Body of pancreas (tissue), 4 donors: Measurements from ENCODE around the gene LAMA2. TPM values are rescaled to one million over a fixed set of nuclear protein-coding genes. Genes with fewer than 3 reads are reported as not detected.

ENCODE experiments used
- ATAC-seq: fragments of 150-250 bp; one replicate; pipeline ENCODE4 v1.9.1; 2016
- DNase-seq, 4 donors: peaks; one replicate each; pipeline ENCODE4 v3.0.0-alpha.2; 2019
- H3K27ac ChIP-seq, 4 donors: fragments of 200-600 bp; sonication (generic); 1 replicate in 3 of 4; 2 replicates in 1 of 4; pipeline versions ENCODE4 v1.5.1 to v1.6.1; 2016 to 2019; ENCODE audit warnings: mild to moderate bottlenecking in 1 of 4, mixed read lengths in 1 of 4, moderate library complexity in 1 of 4
- H3K27me3 ChIP-seq, 2 donors: fragments of 200-600 bp; sonication (generic); one replicate each; pipeline ENCODE4 v1.6.0; 2016; ENCODE audit warnings: mild to moderate bottlenecking in 1 of 2
- H3K36me3 ChIP-seq, 2 donors: fragments of 200-600 bp; sonication (generic); replicated peaks in 1 of 2; 2 replicates each; pipeline ENCODE4 v1.5.1; 2016; ENCODE audit warnings: low read depth in 2 of 2; ENCODE audit not compliant: insufficient read depth in 1 of 2
- H3K4me1 ChIP-seq: fragments of 200-600 bp; sonication (generic); one replicate; pipeline ENCODE4 v1.6.0; 2016
- H3K4me3 ChIP-seq, 2 donors: fragments of 200-600 bp; sonication (generic); 1 replicate in 1 of 2; 2 replicates in 1 of 2; pipeline ENCODE4 v1.5.1; 2016 to 2019
- H3K9me3 ChIP-seq, 3 donors: fragments of 200-600 bp; sonication (generic); 1 replicate in 2 of 3; 2 replicates in 1 of 3; pipeline ENCODE4 v1.5.1; 2016
- CTCF ChIP-seq, 7 experiments: fragments of 450-650 bp in 4 of 7; fragments of 200-600 bp in 3 of 7; sonication (generic) in 3 of 7; IDR thresholded peaks; one replicate each; pipeline ENCODE4 v1.5.1; 2016 to 2019; ENCODE audit warnings: antibody characterized with exemption in 7 of 7
- POLR2A ChIP-seq, 3 donors: fragments of 450-650 bp; IDR thresholded peaks; one replicate each; pipeline ENCODE4 v1.6.1; 2016; ENCODE audit warnings: antibody characterized with exemption in 3 of 3, mild to moderate bottlenecking in 2 of 3
- WGBS, 2 donors: methylation state at CpG; one replicate each; pipeline ENCODE4 v1.1.5; 2017; 5-methylcytosine and 5-hydroxymethylcytosine counted together
- intact Hi-C: fragments of 100-400 bp; cut with DNase I; formaldehyde crosslinking; loops from one replicate; pipeline ENCODE4 v1.15.1; 2023
- total RNA-seq, 2 donors: library from RNA; depleted of rRNA; stranded (reverse); fragments of >200 nt; gene quantifications; one replicate each; pipeline ENCODE4 v1.1.0, GENCODE V29; 2016

The LAMA2 gene
- total RNA-seq, 2 donors from 2014 or later = 43.3 to 54.7 TPM

GRCh38 chr6:129133770-129134192, 250.8 kb downstream of the LAMA2 start:
- no peaks in the 10 kb centered on the region for H3K27me3 ChIP-seq
- no peaks in the 10 kb centered on the region for H3K36me3 ChIP-seq
- H3K4me1 ChIP-seq = no peaks in the 10 kb centered on the region
- 38 to 45% methylated on average over 5 of the region's 5 CpGs for WGBS, 2 donors
- H3K27ac ChIP-seq = peak overlapping the region in 1 of 4 donors; percentile 9
- H3K4me3 ChIP-seq = no peak overlapping the region
- no peak for DNase-seq
- no peak for TF ChIP-seq CTCF (IDR thresholded peaks at IDR 0.05)
- no peak for TF ChIP-seq POLR2A (IDR thresholded peaks at IDR 0.05)
- ATAC-seq = peak; percentile 37
- no peaks in the 10 kb centered on the region for H3K9me3 ChIP-seq
- intact Hi-C loops = no loop called here

GRCh38 chr6:129134535-129134934, 251.6 kb downstream of the LAMA2 start:
- H3K4me1 ChIP-seq = no peaks in the 10 kb centered on the region
- no peak for DNase-seq
- no peaks in the 10 kb centered on the region for H3K27me3 ChIP-seq
- no peaks in the 10 kb centered on the region for H3K9me3 ChIP-seq
- H3K27ac ChIP-seq = no peak overlapping the region
- H3K4me3 ChIP-seq = no peak overlapping the region
- no peaks in the 10 kb centered on the region for H3K36me3 ChIP-seq
- no peak for ATAC-seq
- intact Hi-C loops = no loop called here
- TF ChIP-seq CTCF (IDR thresholded peaks at IDR 0.05) (no peak), POLR2A (IDR thresholded peaks at IDR 0.05) (no peak)

GRCh38 chr6:129135451-129135850, 252.5 kb downstream of the LAMA2 start:
- H3K27ac ChIP-seq = no peak overlapping the region
- no peak for ATAC-seq
- intact Hi-C loops = no loop called here

GRCh38 chr6:129136751-129137150, 253.8 kb downstream of the LAMA2 start:
- intact Hi-C loops = no loop called here
- Histone ChIP-seq H3K27ac (no peak overlapping the region), H3K27me3 (no peaks in the 10 kb centered on the region), H3K9me3 (no peaks in the 10 kb centered on the region), H3K4me1 (no peaks in the 10 kb centered on the region), H3K4me3 (no peak overlapping the region), H3K36me3 (no peaks in the 10 kb centered on the region)
- 71 to 73% methylated on average over 4 of the region's 4 CpGs for WGBS, 2 donors
- ATAC-seq (no peak), DNase-seq (no peak)
- no peak for TF ChIP-seq POLR2A (IDR thresholded peaks at IDR 0.05)
- TF ChIP-seq CTCF (IDR thresholded peaks at IDR 0.05) = no peak

More at GRCh38 chr6:129135451-129135850, 252.5 kb downstream of the LAMA2 start:
- H3K27me3 ChIP-seq = no peaks in the 10 kb centered on the region
- no peaks in the 10 kb centered on the region for H3K4me1 ChIP-seq
- no peak for TF ChIP-seq CTCF (IDR thresholded peaks at IDR 0.05)
- TF ChIP-seq POLR2A (IDR thresholded peaks at IDR 0.05) = no peak
- H3K9me3 ChIP-seq = no peaks in the 10 kb centered on the region
- no peak for DNase-seq
- 40 to 52% methylated on average over 1 of the region's 1 CpG for WGBS, 2 donors
- H3K36me3 ChIP-seq = no peaks in the 10 kb centered on the region
- no peak overlapping the region for H3K4me3 ChIP-seq

DNA sequence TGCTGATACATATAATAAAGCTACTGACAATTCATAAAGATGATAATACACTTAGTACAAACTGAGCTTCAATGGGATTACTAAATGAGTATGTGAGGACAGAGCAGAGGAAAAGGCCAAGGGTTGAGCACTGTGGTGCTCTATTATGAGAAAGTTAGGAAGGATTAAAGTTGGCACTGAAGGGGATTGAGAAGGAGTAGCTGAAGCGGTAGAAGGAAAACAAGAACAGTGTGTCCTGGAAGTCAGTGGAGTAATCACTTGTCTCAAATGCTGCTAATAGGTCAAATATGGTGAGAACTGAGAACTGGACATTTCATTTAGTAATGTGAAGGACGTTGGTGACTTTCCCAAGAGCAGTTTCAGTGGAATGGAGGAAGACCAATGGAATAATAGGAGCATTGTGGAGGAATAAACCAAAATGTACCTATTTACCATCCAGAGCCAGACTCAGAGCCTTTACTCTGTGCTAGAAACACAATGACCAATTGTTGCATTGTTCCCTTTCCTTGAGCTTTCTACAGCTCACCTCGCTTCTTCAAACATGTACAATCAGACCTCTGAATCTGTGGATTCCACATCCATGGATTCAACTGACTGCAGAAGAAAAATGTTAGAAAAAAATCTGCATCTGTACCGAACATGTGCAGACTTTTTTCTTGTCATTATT, 255.9 kb downstream of the LAMA2 start:
- TF ChIP-seq POLR2A (IDR thresholded peaks at IDR 0.05) (no peak), CTCF (IDR thresholded peaks at IDR 0.05) (no peak)
- WGBS, 2 donors = 38 to 40% methylated on average over 4 of the region's 4 CpGs
- no peaks in the 10 kb centered on the region for H3K4me1 ChIP-seq
- H3K27ac ChIP-seq = no peak overlapping the region
- no peaks in the 10 kb centered on the region for H3K27me3 ChIP-seq
- H3K36me3 ChIP-seq = no peaks in the 10 kb centered on the region
- DNase-seq (no peak), ATAC-seq (peak; percentile 64)
- no peaks in the 10 kb centered on the region for H3K9me3 ChIP-seq
- intact Hi-C loops = no loop called here
- no peak overlapping the region for H3K4me3 ChIP-seq
